C4-2B (cell line): ENCODE results near the gene FBXO3.

ENCODE experiments used
- CTCF ChIP-seq: fragments of 450-650 bp; conservative IDR thresholded peaks from 2 replicates; pipeline ENCODE4 v1.5.1; 2017; ENCODE audit warnings: mild to moderate bottlenecking
- ZFX ChIP-seq: fragments of 450-650 bp; IDR thresholded peaks from 2 replicates; pipeline ENCODE4 v1.6.1; 2017

- TF ChIP-seq CTCF (no peak), ZFX (no peak)
Measured at GRCh38 chr11:33692541-33692940, 81.8 kb downstream of the FBXO3 start.
